ENCODE measurements around the gene F11.
"Not testable (repeated sequence)": the region's sequence is repeated elsewhere in the genome, so short reads cannot be mapped to it uniquely, and the experiment has no call there.

The F11 gene

GRCh38 chr4:186298031-186298647 is 32.1 kb downstream of the F11 start:
- no peak for DNase-seq (ENCODE audit: low spot score)

GRCh38 chr4:186299291-186299690 is 33.3 kb downstream of the F11 start:
- no peak for DNase-seq (ENCODE audit: low spot score)

- DNase-seq (ENCODE audit: low spot score), result no peak
These were observed 34.8 kb downstream of the F11 start for GRCh38 chr4:186300659-186301390.

- no peak for DNase-seq (ENCODE audit: low spot score)
These were observed 38.2 kb downstream of the F11 start for GRCh38 chr4:186304216-186304615.

GRCh38 chr4:186304866-186305505 is 39.0 kb downstream of the F11 start:
- no peak for DNase-seq (ENCODE audit: low spot score)

- DNase-seq (ENCODE audit: low spot score), result no peak
These were observed 41.5 kb downstream of the F11 start for GRCh38 chr4:186307497-186307896.

GRCh38 chr4:186307916-186308315 is 41.9 kb downstream of the F11 start:
- no peak for DNase-seq (ENCODE audit: low spot score)

GRCh38 chr4:186318481-186318880 is 52.5 kb downstream of the F11 start:
- DNase-seq (ENCODE audit: low spot score), result no peak

GRCh38 chr4:186324660-186325059 is 58.7 kb downstream of the F11 start:
- not testable (repeated sequence) for DNase-seq (ENCODE audit: low spot score)

- DNase-seq (ENCODE audit: low spot score), result no peak
These were observed 60.4 kb downstream of the F11 start for GRCh38 chr4:186326391-186326790.

- no peak for DNase-seq (ENCODE audit: low spot score)
These were observed 63.4 kb downstream of the F11 start for GRCh38 chr4:186329372-186329771.

GRCh38 chr4:186330368-186330767 is 64.4 kb downstream of the F11 start:
- no peak for DNase-seq (ENCODE audit: low spot score)

- DNase-seq (ENCODE audit: low spot score), result no peak
These were observed 69.8 kb downstream of the F11 start for GRCh38 chr4:186335793-186336192.
